GM12878 (cell line): ENCODE results near the gene IFI6. TPM values are rescaled to one million over a fixed set of nuclear protein-coding genes. Genes with fewer than 3 reads are reported as not detected.

Experiments used
- CUX1 ChIP-seq: IDR thresholded peaks from 2 replicates; pipeline ENCODE4 v1.6.1; 2012; ENCODE audit warnings: improper control_type of control experiment, low read depth, low read length; ENCODE audit not compliant: insufficient replicate concordance
- HDAC2 ChIP-seq: fragments of 200-600 bp; sonication (generic); IDR thresholded peaks from 2 replicates; pipeline ENCODE4 v1.6.1; 2017
- IKZF2 ChIP-seq, 2 experiments: fragments of 450-650 bp; IDR thresholded peaks; 2 replicates each; pipeline ENCODE4 v1.6.1; 2017; ENCODE audit warnings: mild to moderate bottlenecking in 2 of 2, moderate library complexity in 2 of 2
- NFXL1 ChIP-seq: fragments of 450-650 bp; IDR thresholded peaks from 2 replicates; pipeline ENCODE4 v1.6.1; 2017; ENCODE audit warnings: antibody characterized with exemption, mild to moderate bottlenecking, borderline replicate concordance
- NRF1 ChIP-seq: conservative IDR thresholded peaks from 2 replicates; pipeline ENCODE4 v1.6.1; 2011; ENCODE audit warnings: mild to moderate bottlenecking, low read depth, low read length, improper control_type of control experiment
- POU2F2 ChIP-seq: IDR thresholded peaks from 3 replicates; pipeline ENCODE4 v1.6.1; 2011; ENCODE audit warnings: low read depth, mild to moderate bottlenecking, low read length, borderline replicate concordance
- RCOR1 ChIP-seq: conservative IDR thresholded peaks from 2 replicates; pipeline ENCODE4 v1.6.1; 2012; ENCODE audit warnings: low read depth, low read length, improper control_type of control experiment
- RFX5 ChIP-seq: IDR thresholded peaks from 2 replicates; pipeline ENCODE4 v1.6.1; 2011; ENCODE audit warnings: low read depth, low read length, improper control_type of control experiment
- TCF12 ChIP-seq: IDR thresholded peaks from 2 replicates; pipeline ENCODE4 v1.6.1; 2011; ENCODE audit warnings: low read depth, mild to moderate bottlenecking, low read length
- ZNF592 ChIP-seq: fragments of 450-650 bp; IDR thresholded peaks from 2 replicates; pipeline ENCODE4 v1.6.1; 2017; ENCODE audit warnings: mild to moderate bottlenecking, moderate library complexity
- polyA plus RNA-seq, 11 experiments: library from polyadenylated mRNA; depleted of rRNA in 4 of 11; unstranded in 6 of 11; stranded (reverse) in 5 of 11; fragments of >200 nt; fragmentation: Nextera tagmentation in 4 of 11; fragmentation: Illumina TruSeq in 1 of 11; extraction: Ambion mirVana in 4 of 11; extraction: Trizol in 1 of 11; gene quantifications; 1 replicate in 1 of 11; 2 replicates in 10 of 11; pipeline versions ENCODE4 v1.2.1 to v1.2.3, GENCODE V29; 2011 to 2016; ENCODE audit warnings: inconsistent platforms in 2 of 11, missing spikeins in 2 of 11, low read depth in 1 of 11
- total RNA-seq, 4 experiments: library from RNA; depleted of rRNA in 3 of 4; stranded (reverse); fragments of >200 nt in 3 of 4; fragmentation: Illumina TruSeq in 1 of 4; extraction: Trizol in 1 of 4; gene quantifications; 2 replicates each; pipeline versions ENCODE4 v1.2.1 to v1.2.3, GENCODE V29; 2013 to 2021

IFI6 gene
- total and polyA plus RNA-seq, 10 of the 15 experiments (the other 5 are each of a cell fraction or from before 2014, with no cell fraction given), result 5.6 to 123 (median 69.0) TPM

GRCh38 chr1:27622828-27623227, 49.2 kb downstream of the IFI6 start (continued):
- TF ChIP-seq ZNF592 (no peak), POU2F2 (no peak), RCOR1 (no peak), NFXL1 (no peak), NRF1 (no peak), RFX5 (no peak), HDAC2 (no peak), CUX1 (no peak), IKZF2 (IDR thresholded peaks at IDR 0.05) (peak in 1 of 2 experiments; percentile 17; a peak in 2 of 4 replicates), TCF12 (no peak)
